Gastroesophageal sphincter (tissue), 3 donors: ENCODE measurements around the gene GTF2A1.

Source experiments
- EP300 ChIP-seq: sonication (generic); formaldehyde crosslinking; IDR thresholded peaks from one replicate; pipeline ENCODE4 v1.6.1; 2017; ENCODE audit warnings: antibody characterized with exemption, mild to moderate bottlenecking
- POLR2A ChIP-seq, 2 donors: fragments of 450-650 bp; IDR thresholded peaks; one replicate each; pipeline ENCODE4 v1.6.1; 2017; ENCODE audit warnings: antibody characterized with exemption in 2 of 2, mild to moderate bottlenecking in 2 of 2, moderate library complexity in 1 of 2
- POLR2AphosphoS5 ChIP-seq: sonication (generic); formaldehyde crosslinking; IDR thresholded peaks from one replicate; pipeline ENCODE4 v1.6.1; 2017; ENCODE audit warnings: antibody characterized with exemption
- TF ChIP-seq, protein P1 (sequence below), 4 experiments: fragments of 200-600 bp in 2 of 4; fragments of 450-650 bp in 2 of 4; sonication (generic) in 1 of 4; IDR thresholded peaks; one replicate each; pipeline ENCODE4 v1.5.1; 2017 to 2019; ENCODE audit warnings: antibody characterized with exemption in 4 of 4, mild to moderate bottlenecking in 2 of 4, moderate library complexity in 2 of 4

DNA sequence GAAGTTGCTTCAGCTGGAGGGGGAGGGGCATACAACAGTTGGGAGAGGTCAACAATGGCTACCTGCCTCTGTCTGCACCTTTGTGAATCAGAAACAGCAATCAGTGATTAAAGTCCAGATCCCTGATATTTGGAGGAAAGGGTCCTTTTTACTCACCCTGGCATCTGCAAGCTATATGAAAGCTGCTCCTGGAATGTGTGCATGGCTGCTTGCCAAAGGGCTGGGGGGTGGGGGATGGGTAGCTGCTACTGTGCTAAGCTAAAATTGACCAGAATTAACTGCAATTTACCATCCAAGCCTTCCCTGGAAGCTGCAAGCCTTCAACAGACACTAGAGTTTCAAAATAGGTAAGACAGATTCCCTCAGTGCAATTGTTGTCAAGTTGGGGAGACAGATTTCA lies 13.5 kb upstream of the GTF2A1 start:
- TF ChIP-seq, protein P1, sequence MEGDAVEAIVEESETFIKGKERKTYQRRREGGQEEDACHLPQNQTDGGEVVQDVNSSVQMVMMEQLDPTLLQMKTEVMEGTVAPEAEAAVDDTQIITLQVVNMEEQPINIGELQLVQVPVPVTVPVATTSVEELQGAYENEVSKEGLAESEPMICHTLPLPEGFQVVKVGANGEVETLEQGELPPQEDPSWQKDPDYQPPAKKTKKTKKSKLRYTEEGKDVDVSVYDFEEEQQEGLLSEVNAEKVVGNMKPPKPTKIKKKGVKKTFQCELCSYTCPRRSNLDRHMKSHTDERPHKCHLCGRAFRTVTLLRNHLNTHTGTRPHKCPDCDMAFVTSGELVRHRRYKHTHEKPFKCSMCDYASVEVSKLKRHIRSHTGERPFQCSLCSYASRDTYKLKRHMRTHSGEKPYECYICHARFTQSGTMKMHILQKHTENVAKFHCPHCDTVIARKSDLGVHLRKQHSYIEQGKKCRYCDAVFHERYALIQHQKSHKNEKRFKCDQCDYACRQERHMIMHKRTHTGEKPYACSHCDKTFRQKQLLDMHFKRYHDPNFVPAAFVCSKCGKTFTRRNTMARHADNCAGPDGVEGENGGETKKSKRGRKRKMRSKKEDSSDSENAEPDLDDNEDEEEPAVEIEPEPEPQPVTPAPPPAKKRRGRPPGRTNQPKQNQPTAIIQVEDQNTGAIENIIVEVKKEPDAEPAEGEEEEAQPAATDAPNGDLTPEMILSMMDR (IDR thresholded peaks at IDR 0.05), result no peak
- no peak for TF ChIP-seq POLR2AphosphoS5
- TF ChIP-seq POLR2A (IDR thresholded peaks at IDR 0.05), result no peak
- TF ChIP-seq EP300, result no peak
